Natural killer cell (primary cell): ENCODE data around the gene LIN28B. TPM values are rescaled to one million over a fixed set of nuclear protein-coding genes. Genes with fewer than 3 reads are reported as not detected.

ENCODE experiments used
- ATAC-seq, 3 donors: fragments of 150-1000 bp in 2 of 3; fragments of 200-7000 bp in 1 of 3; cut with Tn5 transposase; 1 replicate in 1 of 3; 2 replicates in 2 of 3; pipeline ENCODE4 v1.10.0; 2021; ENCODE audit warnings: mild to moderate bottlenecking in 2 of 3, moderate library complexity in 2 of 3
- DNase-seq, 2 donors: peaks; one replicate each; pipeline versions ENCODE4 v3.0.0 to v3.0.0-alpha.2; 2013 to 2021; ENCODE audit warnings: mixed read lengths in 1 of 2
- H3K27ac ChIP-seq: one replicate; pipeline ENCODE4 v1.5.1; 2013; ENCODE audit warnings: mild to moderate bottlenecking, low read length
- H3K27me3 ChIP-seq: one replicate; pipeline ENCODE4 v1.6.1; 2013; ENCODE audit warnings: low read length; ENCODE audit not compliant: control insufficient read depth, insufficient read depth
- H3K36me3 ChIP-seq: one replicate; pipeline ENCODE4 v1.6.1; 2013; ENCODE audit warnings: low read length; ENCODE audit not compliant: control insufficient read depth, insufficient read depth
- H3K4me1 ChIP-seq: one replicate; pipeline ENCODE4 v1.6.1; 2013; ENCODE audit warnings: low read length; ENCODE audit not compliant: control insufficient read depth, insufficient read depth
- H3K4me3 ChIP-seq: one replicate; pipeline ENCODE4 v1.5.1; 2013; ENCODE audit warnings: low read length
- H3K9me3 ChIP-seq: one replicate; pipeline ENCODE4 v1.6.1; 2013; ENCODE audit warnings: low read length; ENCODE audit not compliant: control insufficient read depth, insufficient read depth
- H3K27ac Mint-ChIP-seq, 2 donors: one replicate each; pipeline ENCODE4 v1.8.0; 2022; ENCODE audit warnings: mild to moderate bottlenecking in 2 of 2, mixed read lengths in 2 of 2, moderate library complexity in 1 of 2
- H3K27me3 Mint-ChIP-seq, 2 donors: one replicate each; pipeline ENCODE4 v1.8.0; 2022; ENCODE audit warnings: low read depth in 2 of 2, mixed read lengths in 2 of 2
- H3K36me3 Mint-ChIP-seq: one replicate; pipeline ENCODE4 v1.8.0; 2022; ENCODE audit warnings: mixed read lengths
- H3K4me1 Mint-ChIP-seq, 2 donors: one replicate each; pipeline ENCODE4 v1.8.0; 2022; ENCODE audit warnings: mixed read lengths in 2 of 2
- H3K4me3 Mint-ChIP-seq: one replicate; pipeline ENCODE4 v1.8.0; 2022; ENCODE audit warnings: mild to moderate bottlenecking, moderate library complexity, mixed read lengths
- H3K9me3 Mint-ChIP-seq, 2 donors: one replicate each; pipeline ENCODE4 v1.8.0; 2022; ENCODE audit warnings: mixed read lengths in 2 of 2
- WGBS: methylation state at CpG from one replicate; pipeline ENCODE4 v1.1.7; 2013; ENCODE audit warnings: missing lambda C conversion rate; ENCODE audit not compliant: insufficient coverage; 5-methylcytosine and 5-hydroxymethylcytosine counted together
- intact Hi-C: fragments of 100-400 bp; cut with micrococcal nuclease; formaldehyde crosslinking; loops from one replicate; pipeline ENCODE4 v1.14.2; 2022
- total RNA-seq, 4 donors: library from RNA; stranded (reverse); fragments of 120-200 nt in 1 of 4; gene quantifications; one replicate each; pipeline versions ENCODE4 v1.2.3 to v1.2.4, GENCODE V29; 2013 to 2022
- TF ChIP-seq, protein P1 (sequence below): fragments of 200-600 bp; IDR thresholded peaks from one replicate; pipeline ENCODE4 v1.8.0; 2022; ENCODE audit warnings: antibody characterized with exemption

LIN28B gene
- total RNA-seq, 3 donors from 2014 or later (not counting 1 experiment from before 2014, with no cell fraction given), result not detected

DNA sequence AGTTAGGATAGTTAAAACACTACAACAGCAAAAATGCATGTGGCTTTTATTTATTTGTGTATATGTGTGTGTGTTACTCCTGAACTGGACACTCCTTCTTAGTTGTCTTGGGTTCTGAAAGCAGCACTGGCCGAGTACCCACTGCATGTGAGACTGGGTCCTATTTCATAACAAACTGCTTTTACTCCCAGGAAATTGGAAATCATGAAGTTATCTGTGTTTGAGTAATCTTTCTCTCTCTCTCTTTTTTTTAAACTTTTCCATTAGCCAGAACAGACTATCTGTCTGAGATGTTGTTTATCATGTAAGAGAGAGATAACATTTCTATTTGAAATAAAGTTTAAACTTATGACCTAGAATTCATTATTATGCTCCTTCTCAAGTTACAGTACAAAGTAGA, 110.4 kb downstream of the LIN28B start:
- Histone ChIP-seq H3K36me3 (no peaks in the 10 kb centered on the region), H3K4me3 (no peak overlapping the region), H3K9me3 (no peaks in the 10 kb centered on the region), H3K27ac (no peak overlapping the region), H3K27me3 (no peaks in the 10 kb centered on the region), H3K4me1 (no peaks in the 10 kb centered on the region)
- DNase-seq (no peak), ATAC-seq (no peak)
- intact Hi-C loops, result no loop called here
- H3K9me3 Mint-ChIP-seq, result no peaks in the 10 kb centered on the region
- H3K27me3 Mint-ChIP-seq, result peaks cover 23 to 34% of the 10 kb centered on the region in 2 donors
- H3K4me1 Mint-ChIP-seq, result no peaks in the 10 kb centered on the region
- no peaks in the 10 kb centered on the region for H3K36me3 Mint-ChIP-seq
- H3K27ac Mint-ChIP-seq, result no peak overlapping the region
- H3K4me3 Mint-ChIP-seq, result no peak overlapping the region
- TF ChIP-seq, protein P1, sequence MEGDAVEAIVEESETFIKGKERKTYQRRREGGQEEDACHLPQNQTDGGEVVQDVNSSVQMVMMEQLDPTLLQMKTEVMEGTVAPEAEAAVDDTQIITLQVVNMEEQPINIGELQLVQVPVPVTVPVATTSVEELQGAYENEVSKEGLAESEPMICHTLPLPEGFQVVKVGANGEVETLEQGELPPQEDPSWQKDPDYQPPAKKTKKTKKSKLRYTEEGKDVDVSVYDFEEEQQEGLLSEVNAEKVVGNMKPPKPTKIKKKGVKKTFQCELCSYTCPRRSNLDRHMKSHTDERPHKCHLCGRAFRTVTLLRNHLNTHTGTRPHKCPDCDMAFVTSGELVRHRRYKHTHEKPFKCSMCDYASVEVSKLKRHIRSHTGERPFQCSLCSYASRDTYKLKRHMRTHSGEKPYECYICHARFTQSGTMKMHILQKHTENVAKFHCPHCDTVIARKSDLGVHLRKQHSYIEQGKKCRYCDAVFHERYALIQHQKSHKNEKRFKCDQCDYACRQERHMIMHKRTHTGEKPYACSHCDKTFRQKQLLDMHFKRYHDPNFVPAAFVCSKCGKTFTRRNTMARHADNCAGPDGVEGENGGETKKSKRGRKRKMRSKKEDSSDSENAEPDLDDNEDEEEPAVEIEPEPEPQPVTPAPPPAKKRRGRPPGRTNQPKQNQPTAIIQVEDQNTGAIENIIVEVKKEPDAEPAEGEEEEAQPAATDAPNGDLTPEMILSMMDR, result no peak
- no CpG with 5 or more reads among the region's 1 CpG for WGBS

DNA sequence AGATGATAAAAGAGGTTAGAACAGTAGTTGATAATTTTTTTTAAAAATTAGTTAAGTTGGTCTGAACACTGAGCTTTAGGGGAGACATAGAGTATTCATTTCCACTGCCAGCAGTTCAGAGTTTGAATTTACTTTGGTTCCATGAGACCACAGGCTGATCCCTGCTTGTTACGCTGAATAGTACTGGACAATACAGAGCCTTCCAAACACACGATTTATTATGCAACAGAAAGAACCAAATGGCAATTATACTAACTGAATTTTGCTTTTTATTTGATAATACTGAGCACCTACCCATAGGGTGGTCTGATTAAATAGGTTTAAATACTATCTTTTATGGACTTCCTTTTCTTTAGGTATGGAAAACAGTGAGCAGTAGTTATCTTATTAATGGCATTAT, 111.5 kb downstream of the LIN28B start:
- ATAC-seq (no peak), DNase-seq (no peak)
- Mint-ChIP-seq H3K4me3 (no peak overlapping the region), H3K9me3 (no peaks in the 10 kb centered on the region), H3K27ac (no peak overlapping the region), H3K36me3 (no peaks in the 10 kb centered on the region), H3K27me3 (peaks cover 26 to 34% of the 10 kb centered on the region in 2 donors), H3K4me1 (no peaks in the 10 kb centered on the region)
- intact Hi-C loops, result no loop called here
- TF ChIP-seq, protein P1, result no peak
- Histone ChIP-seq H3K36me3 (no peaks in the 10 kb centered on the region), H3K27ac (no peak overlapping the region), H3K9me3 (no peaks in the 10 kb centered on the region), H3K4me1 (no peaks in the 10 kb centered on the region), H3K4me3 (no peak overlapping the region), H3K27me3 (no peaks in the 10 kb centered on the region)
- WGBS, result 79% methylated on average over 2 of the region's 2 CpGs

DNA sequence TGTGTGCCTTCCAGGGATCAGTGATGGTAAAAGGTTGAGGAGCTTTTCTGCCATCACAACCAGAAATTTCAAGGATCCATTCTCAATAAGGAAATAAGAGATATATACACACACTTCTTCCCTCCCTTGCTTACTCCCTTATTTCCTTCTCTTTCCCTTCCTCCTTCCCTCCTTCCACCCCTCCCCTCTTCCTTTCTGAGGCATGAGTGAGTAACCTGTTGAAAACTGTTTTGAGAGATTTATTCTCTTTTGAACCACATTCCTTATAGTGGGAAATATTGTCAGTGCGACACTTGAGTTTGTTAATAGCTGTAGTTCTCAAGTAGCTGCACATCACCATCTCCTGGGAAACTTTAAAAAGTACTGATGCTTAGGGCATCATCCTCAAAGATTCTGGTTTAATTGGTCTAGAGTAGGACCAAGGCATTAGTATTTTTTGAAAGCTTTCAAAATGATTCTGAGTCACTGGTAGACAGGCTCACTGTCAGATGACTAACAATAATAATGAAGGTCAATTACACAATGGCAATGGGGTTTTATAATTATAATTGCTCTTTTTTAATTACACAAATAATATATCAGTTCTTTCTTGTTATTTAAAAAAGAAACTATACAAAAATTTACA, 113.0 kb downstream of the LIN28B start:
- ATAC-seq (no peak), DNase-seq (no peak)
- H3K4me3 ChIP-seq, result no peak overlapping the region
- H3K27me3 Mint-ChIP-seq, result peaks cover 25 to 30% of the 10 kb centered on the region in 2 donors
- TF ChIP-seq, protein P1, result no peak
- WGBS, result 100% methylated on average over 1 of the region's 1 CpG
- intact Hi-C loops, result no loop called here
- no peaks in the 10 kb centered on the region for H3K27me3 ChIP-seq
- no peak overlapping the region for H3K4me3 Mint-ChIP-seq
- H3K9me3 ChIP-seq, result no peaks in the 10 kb centered on the region
- H3K27ac ChIP-seq, result no peak overlapping the region
- no peaks in the 10 kb centered on the region for H3K36me3 Mint-ChIP-seq
- H3K4me1 ChIP-seq, result no peaks in the 10 kb centered on the region
- H3K4me1 Mint-ChIP-seq, result no peaks in the 10 kb centered on the region
- H3K27ac Mint-ChIP-seq, result no peak overlapping the region
- H3K36me3 ChIP-seq, result no peaks in the 10 kb centered on the region
- no peaks in the 10 kb centered on the region for H3K9me3 Mint-ChIP-seq

DNA sequence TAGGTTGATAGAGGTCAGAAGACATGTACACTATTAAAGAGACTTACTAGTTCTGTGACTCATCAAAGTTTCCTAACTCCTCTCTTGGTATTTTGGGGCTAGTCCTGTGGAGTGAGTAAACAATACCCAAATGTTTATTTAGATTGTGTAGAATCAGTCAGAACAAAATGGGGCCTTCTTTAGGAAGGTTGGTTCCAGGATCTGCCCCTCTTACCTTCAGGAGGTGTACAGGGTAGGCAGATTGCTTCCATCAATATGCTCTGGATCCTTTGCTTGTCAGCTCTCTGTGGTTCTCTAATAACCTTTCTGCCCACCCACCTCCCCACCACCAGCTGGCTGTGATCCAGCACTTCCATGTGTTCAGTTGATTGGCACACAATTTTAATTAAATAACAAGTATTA, 115.9 kb downstream of the LIN28B start:
- Histone ChIP-seq H3K36me3 (no peaks in the 10 kb centered on the region), H3K9me3 (no peaks in the 10 kb centered on the region), H3K27ac (no peak overlapping the region), H3K4me1 (no peaks in the 10 kb centered on the region), H3K27me3 (no peaks in the 10 kb centered on the region), H3K4me3 (no peak overlapping the region)
- Mint-ChIP-seq H3K36me3 (no peaks in the 10 kb centered on the region), H3K4me3 (no peak overlapping the region), H3K27ac (no peak overlapping the region), H3K4me1 (no peaks in the 10 kb centered on the region), H3K27me3 (peaks cover 14 to 16% of the 10 kb centered on the region in 2 donors), H3K9me3 (no peaks in the 10 kb centered on the region)
- TF ChIP-seq, protein P1, result no peak
- DNase-seq (no peak), ATAC-seq (no peak)
- intact Hi-C loops, result no loop called here
